NCI-H1048 (cell line): ENCODE measurements around the gene WWOX.

ENCODE experiments used
- DNase-seq: peaks from one replicate; lab custom pipeline; 2025; lab: John Stamatoyannopoulos, UW

Gene WWOX

DNA sequence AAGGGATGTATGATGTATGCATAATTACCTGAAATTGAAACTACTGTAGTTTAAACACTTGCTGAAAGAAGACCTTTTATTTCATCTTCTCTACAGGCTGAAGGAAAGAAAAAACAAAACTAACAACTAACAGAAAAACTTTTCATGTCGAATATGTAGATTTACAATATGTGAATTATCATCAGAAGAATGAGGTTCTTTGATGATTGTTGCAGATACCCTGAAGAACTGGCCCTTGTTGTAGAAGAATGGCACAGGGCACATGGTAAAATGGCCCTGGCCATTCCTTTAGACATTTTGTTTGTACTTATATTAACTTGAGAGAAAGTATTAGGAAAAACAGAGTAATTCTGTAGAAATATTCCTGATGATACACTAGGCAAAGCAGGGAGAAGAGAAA is 1057.3 kb downstream of the WWOX start:
- DNase-seq: no peak

DNA sequence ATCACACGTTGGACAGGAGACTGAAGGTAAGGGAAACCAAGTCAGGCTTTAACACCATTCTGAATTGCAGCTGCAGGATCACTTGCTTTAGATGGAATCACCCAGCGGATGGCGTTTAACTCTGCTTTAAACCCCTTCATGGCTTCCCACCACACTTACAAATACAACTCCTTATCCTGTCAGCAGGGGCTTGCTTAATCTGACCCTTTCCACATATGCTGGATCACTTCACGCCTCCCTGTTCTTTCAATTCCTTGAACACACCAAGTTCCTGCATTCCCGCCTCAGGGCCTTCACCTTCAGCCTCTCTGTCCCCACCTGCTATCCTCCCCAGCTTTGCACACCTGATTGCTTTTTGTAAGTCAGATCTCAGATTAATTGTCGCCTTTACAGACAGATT is 1058.9 kb downstream of the WWOX start:
- no peak for DNase-seq

DNA sequence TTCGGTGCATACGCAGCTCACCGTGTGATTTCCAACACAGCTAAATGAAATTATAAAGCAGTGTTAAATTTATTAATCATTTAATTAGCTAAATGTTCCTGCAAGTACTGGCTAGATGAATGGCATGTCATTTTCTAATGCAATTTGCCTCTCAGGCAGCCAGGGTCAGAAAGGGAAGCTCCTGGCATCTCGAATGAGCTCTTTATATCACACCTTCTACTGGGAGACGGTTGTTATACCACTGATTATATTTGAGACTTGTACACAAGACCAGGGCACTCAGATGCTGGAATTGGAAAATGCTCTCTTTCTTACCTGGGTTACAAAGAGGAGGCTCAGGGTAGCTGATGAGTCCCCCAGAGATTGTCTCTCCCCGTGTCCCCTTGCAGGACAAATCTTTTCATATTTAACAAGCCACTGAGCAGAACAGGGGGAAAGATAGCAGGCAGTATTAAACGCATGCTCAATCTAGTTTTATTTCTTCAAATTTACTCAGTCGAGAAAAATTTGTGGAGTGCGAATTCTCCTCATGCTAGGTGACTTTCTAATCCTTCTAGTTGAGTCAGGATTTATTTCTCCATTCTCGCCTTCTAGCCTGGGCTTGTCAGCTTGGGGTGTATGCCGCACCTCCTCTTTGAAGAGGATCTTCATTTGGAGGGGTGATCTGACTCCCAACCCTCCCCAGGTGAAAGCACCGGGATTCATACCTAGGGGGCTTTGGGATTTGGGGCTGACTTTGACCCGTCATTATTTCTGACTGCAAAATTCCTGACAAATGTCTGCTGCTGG is 1060.0 kb downstream of the WWOX start:
- no peak for DNase-seq

DNA sequence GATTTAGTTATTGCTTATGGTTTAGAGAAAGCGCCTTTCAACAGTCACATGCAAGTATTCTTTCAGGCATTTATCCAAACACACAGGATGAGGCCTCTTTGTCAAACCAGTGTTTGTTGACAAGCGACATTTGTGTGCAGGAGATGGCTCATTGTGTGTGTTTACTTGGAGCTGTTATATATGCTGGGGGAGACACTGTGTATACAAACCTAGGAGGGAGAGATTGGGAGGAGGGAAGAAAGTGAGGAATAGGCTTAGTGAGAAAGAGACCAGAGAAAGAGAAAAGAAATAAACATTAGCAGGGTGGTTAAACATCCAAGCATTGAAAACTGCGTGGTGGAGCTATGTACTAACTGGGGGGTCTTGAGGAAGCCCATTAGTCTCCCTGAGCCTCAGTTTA is 1063.5 kb downstream of the WWOX start:
- DNase-seq: no peak

DNA sequence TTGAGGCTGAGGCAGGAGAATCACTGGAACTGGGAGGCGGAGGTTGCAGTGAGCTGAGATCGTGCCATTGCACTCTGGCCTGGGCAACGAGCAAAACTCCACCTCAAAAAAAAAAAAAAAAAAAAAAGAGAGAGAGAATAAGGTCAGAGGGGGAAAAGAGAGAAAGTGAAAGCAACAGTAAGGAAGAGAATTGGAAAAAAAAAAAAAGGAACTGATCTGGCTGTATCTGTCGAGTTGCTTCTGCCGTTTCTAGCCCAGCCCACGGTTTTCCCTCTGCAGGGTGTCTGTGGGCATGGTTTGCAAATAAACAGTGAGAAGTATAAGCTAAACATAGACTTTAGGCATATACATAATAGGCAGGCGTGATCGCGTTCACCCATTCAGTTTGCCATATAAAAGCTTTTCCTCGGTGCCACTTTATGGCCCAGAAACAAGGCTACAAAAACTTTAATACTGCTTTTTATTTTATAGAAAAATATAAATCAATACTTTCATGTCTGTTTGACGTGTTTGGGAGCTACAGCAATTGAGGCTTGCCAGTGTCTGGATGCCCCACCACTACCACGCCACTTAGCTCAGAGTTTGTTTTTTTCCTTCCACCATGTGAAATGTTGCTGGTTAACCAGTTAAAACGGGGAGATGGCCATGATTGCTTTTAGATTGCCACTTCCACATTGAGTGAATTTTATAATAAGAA is 1064.4 kb downstream of the WWOX start:
- DNase-seq: no peak

- DNase-seq: no peak
Observed at GRCh38 chr16:79164388-79164995, 1065.0 kb downstream of the WWOX start.

DNA sequence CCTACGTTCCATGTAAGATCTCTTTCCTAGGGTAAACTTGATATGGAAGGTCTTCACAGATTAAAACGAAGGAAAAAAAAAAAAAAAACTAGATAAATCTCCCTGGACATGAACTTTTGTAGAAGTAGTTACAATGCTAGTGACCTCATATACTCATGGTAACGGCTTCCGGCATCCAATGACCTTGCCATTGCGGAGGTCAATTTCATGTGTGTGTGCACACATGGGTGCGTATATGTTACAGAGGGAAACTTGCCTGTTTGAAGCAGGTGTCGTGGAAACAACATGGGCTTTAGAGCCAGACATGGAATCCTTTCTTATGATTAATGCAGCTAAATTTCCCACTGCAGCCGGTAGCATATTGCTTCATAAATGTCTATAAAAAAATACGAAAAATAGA is 1065.6 kb downstream of the WWOX start:
- no peak for DNase-seq

- DNase-seq: no peak
Observed at GRCh38 chr16:79165506-79165905, 1066.1 kb downstream of the WWOX start.

DNA sequence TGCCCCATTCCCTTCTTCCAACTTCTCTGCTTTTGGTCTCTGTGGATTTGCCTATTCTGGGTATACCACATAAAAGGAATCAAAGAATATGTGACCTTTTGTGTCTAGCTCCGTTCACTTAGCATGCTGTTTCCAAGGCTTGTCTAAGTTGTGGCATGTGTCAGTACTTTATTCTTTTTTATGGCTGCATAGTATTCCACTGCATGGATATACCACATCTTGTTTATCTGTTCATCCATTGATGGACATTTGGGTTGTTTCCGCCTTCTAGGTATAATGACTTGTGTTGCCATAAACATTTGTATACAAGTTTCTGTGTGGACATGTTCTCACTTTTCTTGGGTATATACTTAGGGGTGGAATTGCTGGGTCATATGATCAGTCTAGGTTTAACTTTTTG is 1068.4 kb downstream of the WWOX start:
- no peak for DNase-seq

DNA sequence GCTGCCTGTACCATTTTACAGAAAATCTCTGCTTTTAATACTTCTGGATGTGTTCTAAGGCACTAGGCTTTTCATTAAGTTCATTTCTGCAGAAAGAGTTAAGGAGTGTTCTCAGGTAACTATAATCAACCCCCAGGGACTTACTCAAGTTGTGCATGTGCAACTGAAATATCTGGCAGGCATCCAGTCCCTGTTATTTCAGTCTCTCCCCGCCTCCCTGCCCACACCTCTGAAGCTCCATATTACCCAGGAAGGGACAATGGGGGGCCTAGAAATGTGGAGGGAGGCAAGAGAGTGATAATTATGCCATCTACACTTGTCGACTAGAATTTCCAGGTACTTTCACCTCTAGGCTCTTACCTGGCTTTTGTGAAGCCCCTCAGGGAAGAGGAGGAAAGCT is 1068.9 kb downstream of the WWOX start:
- DNase-seq: no peak

DNA sequence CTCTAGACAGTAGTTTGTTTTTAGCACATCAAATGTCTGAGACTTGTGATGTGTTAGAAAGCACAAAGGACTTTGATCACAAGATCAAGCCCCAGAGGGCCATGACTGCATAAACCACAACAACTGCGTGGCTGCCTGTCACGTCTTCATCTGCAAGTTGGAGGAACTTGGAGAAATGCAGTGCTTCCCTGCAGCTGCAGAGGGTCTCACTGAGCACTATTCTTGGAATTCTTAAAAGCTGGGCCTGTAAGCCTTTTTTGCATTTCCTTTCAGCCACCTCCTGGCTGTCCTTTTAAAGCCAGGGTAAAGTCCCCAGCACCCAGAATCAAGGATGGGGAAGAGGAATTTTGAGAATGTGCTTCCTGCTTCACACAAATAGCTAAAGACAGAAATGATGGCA is 1069.8 kb downstream of the WWOX start:
- DNase-seq: no peak

GRCh38 chr16:79170555-79171246 is 1071.2 kb downstream of the WWOX start:
- DNase-seq: no peak

DNA sequence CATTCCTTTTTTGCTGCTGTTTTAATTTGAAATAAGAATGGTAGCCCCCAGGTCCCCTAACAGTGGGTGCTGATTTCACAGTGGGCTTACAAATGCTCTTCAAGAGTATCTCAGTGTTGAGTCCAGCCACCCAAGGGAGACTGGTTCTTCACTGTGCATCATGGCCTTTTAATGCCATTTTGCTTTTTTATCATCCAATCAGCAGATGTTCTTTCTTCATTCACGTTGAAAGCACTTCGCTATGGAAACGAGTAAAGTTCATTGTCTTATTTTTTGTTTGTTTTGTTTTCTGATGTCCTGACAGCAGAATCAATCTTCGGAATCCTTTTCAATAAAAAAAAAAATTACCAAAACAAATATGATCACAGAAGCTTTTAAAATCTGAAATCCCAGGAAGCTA is 1072.0 kb downstream of the WWOX start:
- DNase-seq: no peak

DNA sequence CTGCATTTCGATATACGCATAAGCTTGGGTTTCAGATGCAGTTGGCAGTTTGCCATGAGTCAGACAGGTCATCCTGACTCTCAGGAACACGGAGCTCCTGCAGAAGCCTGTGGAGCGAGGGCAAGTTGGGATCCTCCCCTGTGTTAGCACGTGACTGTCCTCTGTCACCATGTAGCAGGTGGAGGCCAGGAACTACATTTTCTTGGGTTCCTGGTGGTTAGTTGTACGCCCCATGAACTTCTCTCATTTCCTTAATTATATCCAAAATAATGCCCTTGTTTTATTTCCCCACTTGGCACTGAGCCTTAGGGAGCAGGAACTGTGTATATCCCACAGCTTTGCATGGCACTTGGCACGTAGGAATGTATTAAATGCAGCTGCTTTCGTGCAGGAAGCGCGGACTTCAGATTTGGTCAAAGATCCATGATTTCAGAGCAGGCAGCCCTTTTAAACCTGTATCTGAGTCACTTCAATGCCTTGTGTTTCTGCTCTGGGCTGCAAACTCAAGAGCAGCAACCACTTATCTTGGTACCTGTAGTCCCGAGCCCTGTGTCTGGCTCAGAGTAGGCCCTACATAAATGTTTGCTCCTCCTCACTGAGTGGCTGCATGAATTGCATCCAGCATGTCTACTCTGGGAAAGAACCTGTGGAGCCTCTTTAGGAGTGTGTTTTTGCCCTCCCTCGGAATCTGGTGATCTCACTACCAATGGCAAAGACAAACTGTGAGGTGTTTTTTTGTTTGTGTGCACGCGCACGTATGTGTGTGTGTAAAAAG is 1072.7 kb downstream of the WWOX start:
- peak; percentile 1 for DNase-seq

- no peak for DNase-seq
Observed at GRCh38 chr16:79172976-79173500, 1073.6 kb downstream of the WWOX start.

DNA sequence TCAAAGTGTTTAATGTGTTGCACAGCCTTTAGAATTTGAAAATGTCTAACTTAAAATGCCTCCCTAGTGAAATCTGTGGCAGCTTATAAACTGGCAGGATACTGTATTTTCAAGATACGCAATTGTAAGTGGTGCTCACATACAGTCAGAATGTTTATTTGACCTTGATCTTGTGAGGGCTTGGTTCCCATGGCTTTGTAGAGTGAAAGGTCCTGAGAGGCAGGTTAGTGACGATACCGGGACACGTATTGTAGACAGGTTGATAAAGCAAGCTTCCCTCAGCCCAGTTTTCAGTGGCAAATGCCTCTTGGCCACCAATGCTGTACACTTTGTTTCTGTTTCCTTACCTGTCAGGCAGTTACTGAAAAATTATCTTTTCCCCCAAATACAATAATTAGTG is 1074.5 kb downstream of the WWOX start:
- DNase-seq: no peak

DNA sequence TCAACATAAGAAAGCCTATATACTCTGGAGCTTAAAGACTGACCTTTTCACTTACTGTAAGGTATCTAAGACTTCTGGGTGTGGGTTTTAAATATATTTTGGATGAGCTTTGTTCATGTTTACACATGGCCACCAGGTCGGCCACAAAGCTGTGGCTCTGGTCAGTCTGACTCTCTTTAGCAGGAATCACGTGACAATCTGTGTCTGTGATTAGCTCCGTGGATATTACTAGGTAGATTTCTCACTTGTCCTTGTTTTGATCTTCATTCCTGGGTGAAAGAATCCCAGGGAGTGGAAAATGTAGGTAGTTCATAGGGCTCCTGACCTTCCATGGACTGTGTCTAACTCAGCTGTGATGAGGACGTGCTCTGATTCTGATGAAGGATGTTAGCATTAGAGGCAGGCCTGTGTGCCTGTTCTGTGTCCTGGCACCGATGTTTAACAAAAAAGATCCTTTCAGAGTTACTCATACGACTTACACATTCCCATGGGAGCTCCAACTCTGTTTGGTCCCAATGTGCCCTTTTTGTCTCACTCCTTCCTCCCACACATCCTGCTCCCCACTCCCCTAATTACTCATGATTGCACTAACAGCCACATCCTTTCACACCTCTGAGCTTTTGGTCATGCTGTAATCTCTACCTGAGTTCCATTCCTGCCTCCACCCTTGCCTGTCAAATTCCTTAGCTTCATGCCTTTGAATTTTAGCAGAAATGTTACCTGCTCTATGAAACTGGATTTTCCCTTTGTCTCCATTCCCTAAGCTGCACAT is 1076.0 kb downstream of the WWOX start:
- DNase-seq: no peak

DNA sequence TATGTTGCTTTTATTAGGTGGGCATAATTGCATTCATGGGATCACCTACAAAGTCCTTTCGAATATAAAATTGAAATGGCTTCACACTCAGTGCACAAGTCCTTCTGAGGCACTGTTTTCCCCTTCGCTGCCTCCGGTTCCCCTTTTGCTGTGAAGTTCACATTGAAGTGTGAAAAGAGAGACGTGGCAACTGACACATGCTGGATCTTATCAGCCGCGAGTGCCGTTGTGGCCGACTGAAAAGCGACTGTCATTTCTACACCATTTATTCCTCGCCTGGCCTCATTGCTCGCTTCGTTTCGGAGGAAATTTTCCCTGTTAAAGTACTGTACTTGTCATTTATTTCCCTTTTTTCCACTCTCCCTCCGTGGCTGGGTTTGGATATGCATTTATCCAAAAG is 1077.6 kb downstream of the WWOX start:
- no peak for DNase-seq

GRCh38 chr16:79181419-79181818 is 1082.0 kb downstream of the WWOX start:
- DNase-seq: no peak

GRCh38 chr16:79182616-79183015 is 1083.2 kb downstream of the WWOX start:
- DNase-seq: no peak

- DNase-seq: no peak
Observed at GRCh38 chr16:79183571-79183970, 1084.1 kb downstream of the WWOX start.
